MCF 10A (cell line): Measurements from ENCODE around the gene MIF4GD. TPM values are rescaled to one million over a fixed set of nuclear protein-coding genes. Genes with fewer than 3 reads are reported as not detected.

Source experiments
- BruUV-seq: library from RNA; stranded (reverse); fragments of 400-500 nt; replicated peaks from 2 replicates; lab custom pipeline; 2021; lab: Mats Ljungman, UMichigan
- CTCF ChIA-PET: fragments of 300-600 bp; sonication (Branson Sonifier 250); formaldehyde crosslinking; extraction: SDS; loops from one replicate; lab custom pipeline; 2021; ENCODE audit warnings: antibody characterized with exemption, inconsistent platforms; lab: Yijun Ruan, JAX
- POLR2A ChIA-PET: fragments of 300-600, 350-650 bp; sonication (Branson Sonifier 250); formaldehyde crosslinking; extraction: SDS; loops from one replicate; lab custom pipeline; 2020; ENCODE audit warnings: antibody characterized with exemption, inconsistent platforms; lab: Yijun Ruan, JAX
- DNase-seq: peaks from one replicate; pipeline ENCODE4 v3.0.0-alpha.2; 2018; ENCODE audit not compliant: unreplicated experiment
- H3K27ac Mint-ChIP-seq: one replicate; pipeline ENCODE4 v1.8.0; 2022; ENCODE audit warnings: mild to moderate bottlenecking, low read depth, mixed read lengths; ENCODE audit not compliant: unreplicated experiment
- H3K27me3 Mint-ChIP-seq: one replicate; pipeline ENCODE4 v1.8.0; 2022; ENCODE audit warnings: mixed read lengths; ENCODE audit not compliant: insufficient read depth, unreplicated experiment
- H3K36me3 Mint-ChIP-seq: one replicate; pipeline ENCODE4 v1.8.0; 2022; ENCODE audit warnings: mild to moderate bottlenecking, moderate library complexity, mixed read lengths; ENCODE audit not compliant: insufficient read depth, unreplicated experiment
- H3K4me1 Mint-ChIP-seq: one replicate; pipeline ENCODE4 v1.8.0; 2022; ENCODE audit warnings: mixed read lengths; ENCODE audit not compliant: insufficient read depth, unreplicated experiment
- H3K4me3 Mint-ChIP-seq: one replicate; pipeline ENCODE4 v1.8.0; 2022; ENCODE audit warnings: mild to moderate bottlenecking, moderate library complexity, mixed read lengths; ENCODE audit not compliant: unreplicated experiment
- H3K9me3 Mint-ChIP-seq: one replicate; pipeline ENCODE4 v1.8.0; 2022; ENCODE audit warnings: mixed read lengths; ENCODE audit not compliant: unreplicated experiment
- CTCF ChIP-seq: fragments of 200-600 bp; IDR thresholded peaks from one replicate; pipeline ENCODE4 v1.8.0; 2022; ENCODE audit warnings: antibody characterized with exemption, mild to moderate bottlenecking; ENCODE audit not compliant: unreplicated experiment
- intact Hi-C: fragments of 100-400 bp; cut with micrococcal nuclease; formaldehyde crosslinking; loops from 2 replicates; pipeline ENCODE4 v1.14.1; 2022
- total RNA-seq: library from RNA; stranded (reverse); gene quantifications from 2 replicates; pipeline ENCODE4 v1.2.3, GENCODE V29; 2022

MIF4GD gene
- total RNA-seq, 1 experiment from 2014 or later, result 23.3 TPM

GRCh38 chr17:75266316-75267152, 4.5 kb downstream of the MIF4GD start:
- no TSS peak for BruUV-seq
- CTCF ChIA-PET, result interaction anchor here (0.5 kb wide), 1 partner anchor 306 kb away, joined by 3 read pairs; no protein-coding TSS in a partner anchor
- no peaks in the 10 kb centered on the region for H3K27me3 Mint-ChIP-seq

GRCh38 chr17:75265614-75266315, 5.3 kb downstream of the MIF4GD start:
- POLR2A ChIA-PET, result interaction anchor here (1.4 kb wide), 1 partner anchor 24 kb away, joined by 5 read pairs; the partner anchor contains the start of gene SLC25A19
- Mint-ChIP-seq H3K27ac (no peak overlapping the region), H3K4me1 (peaks cover 19% of the 10 kb centered on the region), H3K9me3 (no peaks in the 10 kb centered on the region), H3K36me3 (peaks cover 59% of the 10 kb centered on the region), H3K27me3 (no peaks in the 10 kb centered on the region), H3K4me3 (no peak overlapping the region)
- CTCF ChIA-PET, result interaction anchor here (0.9 kb wide), 1 partner anchor 24 kb away, joined by 3 read pairs; no protein-coding TSS in a partner anchor
- no TSS peak for BruUV-seq
- DNase-seq, result no peak
- intact Hi-C loops, result no loop called here
- no peak for TF ChIP-seq CTCF

More at GRCh38 chr17:75266316-75267152, 4.5 kb downstream of the MIF4GD start:
- Mint-ChIP-seq H3K4me3 (no peak overlapping the region), H3K36me3 (peaks cover 51% of the 10 kb centered on the region), H3K9me3 (no peaks in the 10 kb centered on the region), H3K27ac (no peak overlapping the region), H3K4me1 (peaks cover 19% of the 10 kb centered on the region)
- POLR2A ChIA-PET, result interaction anchor here (0.7 to 1.4 kb wide), 3 partner anchors 11 to 142 kb away, joined by 3 to 5 read pairs (median 3); partner anchors contain the start of gene SLC25A19
- no peak for TF ChIP-seq CTCF
- no peak for DNase-seq
- intact Hi-C loops, result no loop called here

- DNase-seq, result no peak
- peak overlapping the region; percentile 100 for H3K4me3 Mint-ChIP-seq
- BruUV-seq, result no TSS peak
- no peak for TF ChIP-seq CTCF
- intact Hi-C loops, result no loop called here
- ChIA-PET POLR2A (interaction anchor here (0.6 to 6.0 kb wide), 16 partner anchors 9 to 422 kb away, joined by 3 to 142 read pairs (median 6); partner anchors contain the start of genes GRB2, MIF4GD, NUP85 and SLC25A19), CTCF (interaction anchor here (0.5 to 3.7 kb wide), 5 partner anchors 8 to 149 kb away, joined by 3 to 38 read pairs (median 3); partner anchors contain the start of gene MIF4GD)
- H3K4me1 Mint-ChIP-seq, result peaks cover 30% of the 10 kb centered on the region
- peaks cover 60% of the 10 kb centered on the region for H3K36me3 Mint-ChIP-seq
- H3K27ac Mint-ChIP-seq, result no peak overlapping the region
- no peaks in the 10 kb centered on the region for H3K27me3 Mint-ChIP-seq
- H3K9me3 Mint-ChIP-seq, result no peaks in the 10 kb centered on the region
Observed at GRCh38 chr17:75263055-75263454, 8.0 kb downstream of the MIF4GD start.
